Thymus (tissue), 11 donors: ENCODE data around the gene CNOT6. TPM values are rescaled to one million over a fixed set of nuclear protein-coding genes. Genes with fewer than 3 reads are reported as not detected.
A peak's percentile ranks its signal among the peaks of the same experiment; 100 is the strongest.

Experiments
- DNase-seq, 9 donors: peaks; one replicate each; pipeline ENCODE4 v3.0.0-alpha.2; 2013; ENCODE audit warnings: low spot score in 9 of 9, low read depth in 6 of 9, missing footprints in 1 of 9
- H3K27ac ChIP-seq, 2 donors: one replicate each; pipeline ENCODE4 v1.5.1; 2013; ENCODE audit warnings: control low read depth in 1 of 2, low read depth in 1 of 2, low read length in 1 of 2, mild to moderate bottlenecking in 1 of 2, moderate library complexity in 1 of 2
- H3K27me3 ChIP-seq, 2 donors: one replicate each; pipeline ENCODE4 v1.5.1; 2013; ENCODE audit warnings: low read length in 1 of 2; ENCODE audit not compliant: control insufficient read depth in 2 of 2, insufficient read depth in 1 of 2
- H3K36me3 ChIP-seq, 2 donors: one replicate each; pipeline ENCODE4 v1.5.1; 2013; ENCODE audit warnings: low read length in 1 of 2, mild to moderate bottlenecking in 1 of 2, moderate library complexity in 1 of 2; ENCODE audit not compliant: control insufficient read depth in 2 of 2, insufficient read depth in 2 of 2
- H3K4me1 ChIP-seq, 2 donors: one replicate each; pipeline ENCODE4 v1.5.1; 2013; ENCODE audit warnings: low read length in 2 of 2; ENCODE audit not compliant: control insufficient read depth in 2 of 2, insufficient read depth in 2 of 2
- H3K4me3 ChIP-seq, 2 donors: one replicate each; pipeline ENCODE4 v1.5.1; 2013; ENCODE audit warnings: low read length in 2 of 2, control low read depth in 1 of 2, mild to moderate bottlenecking in 1 of 2
- H3K9me3 ChIP-seq, 2 donors: one replicate each; pipeline ENCODE4 v1.5.1; 2013; ENCODE audit warnings: low read length in 1 of 2, mild to moderate bottlenecking in 1 of 2; ENCODE audit not compliant: control insufficient read depth in 2 of 2, insufficient read depth in 1 of 2
- WGBS: extraction: QIAGEN DNeasy Blood & Tissue Kit; methylation state at CpG from one replicate; pipeline ENCODE4 v1.1.7; 2013; 5-methylcytosine and 5-hydroxymethylcytosine counted together
- polyA plus RNA-seq: library from polyadenylated mRNA; stranded (reverse); fragments of 200-250 nt; gene quantifications from one replicate; pipeline ENCODE4 v1.2.3, GENCODE V29; 2013
- total RNA-seq: library from RNA; stranded (reverse); fragments of 120-200 nt; gene quantifications from one replicate; pipeline ENCODE4 v1.2.4, GENCODE V29; 2013
- donor health status: healthy.

The CNOT6 gene
- total and polyA plus RNA-seq, 2 donors: 12.5 to 14.2 TPM

GRCh38 chr5:180611140-180611850 is 117.1 kb downstream of the CNOT6 start:
- H3K27me3 ChIP-seq: no peaks in the 10 kb centered on the region
- WGBS: 93% methylated on average over 30 of the region's 30 CpGs
- H3K4me3 ChIP-seq: no peak overlapping the region
- no peaks in the 10 kb centered on the region for H3K36me3 ChIP-seq
- DNase-seq: no peak
- no peaks in the 10 kb centered on the region for H3K9me3 ChIP-seq
- H3K27ac ChIP-seq: no peak overlapping the region
- H3K4me1 ChIP-seq: no peaks in the 10 kb centered on the region

DNA sequence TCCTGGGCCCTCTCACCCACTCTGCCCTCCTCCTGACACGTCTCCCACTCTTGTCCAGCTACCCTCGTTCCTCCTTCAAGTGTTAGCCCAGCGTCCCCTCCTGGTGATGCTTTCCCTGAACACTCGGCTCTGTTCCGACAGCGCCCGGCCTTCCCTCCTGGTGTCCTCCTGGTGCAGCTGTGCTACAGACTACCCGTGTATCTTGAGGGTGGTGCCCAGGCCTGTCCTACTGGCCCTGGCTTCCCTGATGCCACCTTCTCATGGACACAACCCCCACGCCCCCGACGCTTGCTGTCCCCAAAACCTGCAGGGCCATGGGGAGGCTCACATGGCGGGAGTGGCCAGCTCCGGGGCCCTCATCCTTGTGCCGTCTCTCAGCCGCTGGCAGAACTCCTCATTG is 118.5 kb downstream of the CNOT6 start:
- no peak overlapping the region for H3K4me3 ChIP-seq
- no peaks in the 10 kb centered on the region for H3K9me3 ChIP-seq
- no peaks in the 10 kb centered on the region for H3K4me1 ChIP-seq
- H3K27ac ChIP-seq: no peak overlapping the region
- DNase-seq: no peak
- H3K36me3 ChIP-seq: no peaks in the 10 kb centered on the region
- H3K27me3 ChIP-seq: no peaks in the 10 kb centered on the region
- WGBS: 95% methylated on average over 15 of the region's 15 CpGs

DNA sequence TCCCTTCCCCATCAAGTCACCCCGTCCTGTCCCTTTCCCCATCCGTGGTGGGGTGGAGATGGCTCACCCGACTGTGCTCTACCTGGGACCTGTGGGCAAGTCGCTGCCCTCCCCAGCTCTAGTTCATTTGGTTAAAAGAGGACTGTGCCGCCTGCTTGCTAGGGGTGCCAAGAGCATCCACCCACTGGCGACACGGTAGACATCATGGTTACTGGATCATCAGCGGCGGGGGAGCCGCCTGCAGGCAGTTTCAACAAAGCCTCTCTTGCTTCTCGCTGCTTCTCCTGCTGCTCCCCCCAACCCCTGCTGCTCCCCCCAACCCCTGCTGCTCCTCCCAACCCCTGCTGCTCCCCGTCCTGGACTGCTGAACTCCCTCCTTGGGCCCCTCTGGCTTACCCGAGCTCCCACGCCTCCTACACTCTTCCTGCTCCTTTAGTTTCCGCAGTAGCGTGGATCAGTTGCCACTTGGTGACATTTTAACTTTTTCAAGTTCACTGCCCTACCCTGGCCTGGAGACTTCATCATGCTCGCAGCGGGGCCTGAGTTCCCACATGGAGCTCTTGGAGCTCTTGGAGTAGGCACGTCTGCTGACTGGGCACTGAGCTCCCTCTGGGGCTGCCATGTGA is 119.1 kb downstream of the CNOT6 start:
- no peak overlapping the region for H3K27ac ChIP-seq
- H3K27me3 ChIP-seq: peaks cover 0 to 1% of the 10 kb centered on the region in 2 donors
- WGBS: 94% methylated on average over 19 of the region's 19 CpGs
- H3K36me3 ChIP-seq: no peaks in the 10 kb centered on the region
- H3K9me3 ChIP-seq: no peaks in the 10 kb centered on the region
- no peaks in the 10 kb centered on the region for H3K4me1 ChIP-seq
- no peak for DNase-seq
- H3K4me3 ChIP-seq: no peak overlapping the region

- H3K9me3 ChIP-seq: no peaks in the 10 kb centered on the region
- H3K36me3 ChIP-seq: no peaks in the 10 kb centered on the region
- WGBS: 92% methylated on average over 11 of the region's 11 CpGs
- DNase-seq: no peak
- H3K27ac ChIP-seq: no peak overlapping the region
- H3K4me1 ChIP-seq: no peaks in the 10 kb centered on the region
- no peak overlapping the region for H3K4me3 ChIP-seq
- H3K27me3 ChIP-seq: peaks cover 3 to 6% of the 10 kb centered on the region in 2 donors
Measured at GRCh38 chr5:180613814-180614188, 119.6 kb downstream of the CNOT6 start.

GRCh38 chr5:180618487-180618828 is 124.3 kb downstream of the CNOT6 start:
- 57% methylated on average over 15 of the region's 15 CpGs for WGBS
- Histone ChIP-seq H3K27me3 (peaks cover 3 to 19% of the 10 kb centered on the region in 2 donors), H3K9me3 (peaks cover 0 to 6% of the 10 kb centered on the region in 2 donors), H3K27ac (no peak overlapping the region), H3K4me1 (peaks cover 0 to 1% of the 10 kb centered on the region in 2 donors), H3K4me3 (peak overlapping the region; percentile 27 to 46), H3K36me3 (no peaks in the 10 kb centered on the region)
- DNase-seq: peak in 1 of 9 donors; percentile 6

- Histone ChIP-seq H3K4me3 (peak overlapping the region; percentile 27 to 46), H3K4me1 (peaks cover 0 to 4% of the 10 kb centered on the region in 2 donors), H3K27me3 (peaks cover 3 to 19% of the 10 kb centered on the region in 2 donors), H3K9me3 (peaks cover 0 to 6% of the 10 kb centered on the region in 2 donors), H3K27ac (no peak overlapping the region), H3K36me3 (no peaks in the 10 kb centered on the region)
- WGBS: 46% methylated on average over 90 of the region's 90 CpGs
- DNase-seq: peak; percentile 17 to 69 (median 22)
Measured at GRCh38 chr5:180618829-180619562, 124.8 kb downstream of the CNOT6 start.

- Histone ChIP-seq H3K4me3 (no peak overlapping the region), H3K36me3 (no peaks in the 10 kb centered on the region), H3K27me3 (peaks cover 3 to 19% of the 10 kb centered on the region in 2 donors), H3K4me1 (peaks cover 0 to 4% of the 10 kb centered on the region in 2 donors), H3K27ac (no peak overlapping the region), H3K9me3 (peaks cover 0 to 6% of the 10 kb centered on the region in 2 donors)
- 95% methylated on average over 22 of the region's 22 CpGs for WGBS
- no peak for DNase-seq
Measured at GRCh38 chr5:180619563-180619915, 125.4 kb downstream of the CNOT6 start.

GRCh38 chr5:180620014-180620413 is 125.8 kb downstream of the CNOT6 start:
- no peak for DNase-seq
- peaks cover 3 to 19% of the 10 kb centered on the region in 2 donors for H3K27me3 ChIP-seq

DNA sequence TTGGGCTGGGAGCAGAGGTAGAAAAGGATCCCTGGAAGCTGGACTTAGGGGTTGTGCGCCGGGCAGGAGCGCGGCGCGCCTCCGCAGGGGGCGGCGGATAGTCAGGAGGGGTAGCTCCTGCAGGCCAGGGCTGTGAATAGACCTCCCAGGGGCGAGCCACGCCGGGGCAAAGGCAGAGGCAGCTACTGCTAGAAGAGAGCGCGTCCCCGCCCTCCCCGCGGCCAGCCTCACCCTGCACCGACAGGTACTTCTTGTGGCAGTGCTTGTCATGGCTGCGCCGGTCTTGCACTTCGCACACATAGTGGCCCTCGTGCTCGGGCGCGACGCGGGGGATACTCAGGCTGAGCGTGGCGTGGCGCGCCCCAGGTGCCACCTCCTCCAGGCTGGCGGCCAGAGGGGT is 127.1 kb downstream of the CNOT6 start:
- no peaks in the 10 kb centered on the region for H3K36me3 ChIP-seq
- 97% methylated on average over 32 of the region's 32 CpGs for WGBS
- no peak overlapping the region for H3K4me3 ChIP-seq
- H3K27ac ChIP-seq: no peak overlapping the region
- peaks cover 3 to 19% of the 10 kb centered on the region in 2 donors for H3K27me3 ChIP-seq
- no peak for DNase-seq
- peaks cover 0 to 4% of the 10 kb centered on the region in 2 donors for H3K4me1 ChIP-seq
- peaks cover 0 to 6% of the 10 kb centered on the region in 2 donors for H3K9me3 ChIP-seq

More at GRCh38 chr5:180620014-180620413, 125.8 kb downstream of the CNOT6 start:
- peaks cover 0 to 6% of the 10 kb centered on the region in 2 donors for H3K9me3 ChIP-seq
- WGBS: 96% methylated on average over 14 of the region's 14 CpGs
- no peak overlapping the region for H3K4me3 ChIP-seq
- peaks cover 0 to 4% of the 10 kb centered on the region in 2 donors for H3K4me1 ChIP-seq
- no peaks in the 10 kb centered on the region for H3K36me3 ChIP-seq
- H3K27ac ChIP-seq: no peak overlapping the region
